Measurements from ENCODE around the gene SDR39U1.

The SDR39U1 gene

DNA sequence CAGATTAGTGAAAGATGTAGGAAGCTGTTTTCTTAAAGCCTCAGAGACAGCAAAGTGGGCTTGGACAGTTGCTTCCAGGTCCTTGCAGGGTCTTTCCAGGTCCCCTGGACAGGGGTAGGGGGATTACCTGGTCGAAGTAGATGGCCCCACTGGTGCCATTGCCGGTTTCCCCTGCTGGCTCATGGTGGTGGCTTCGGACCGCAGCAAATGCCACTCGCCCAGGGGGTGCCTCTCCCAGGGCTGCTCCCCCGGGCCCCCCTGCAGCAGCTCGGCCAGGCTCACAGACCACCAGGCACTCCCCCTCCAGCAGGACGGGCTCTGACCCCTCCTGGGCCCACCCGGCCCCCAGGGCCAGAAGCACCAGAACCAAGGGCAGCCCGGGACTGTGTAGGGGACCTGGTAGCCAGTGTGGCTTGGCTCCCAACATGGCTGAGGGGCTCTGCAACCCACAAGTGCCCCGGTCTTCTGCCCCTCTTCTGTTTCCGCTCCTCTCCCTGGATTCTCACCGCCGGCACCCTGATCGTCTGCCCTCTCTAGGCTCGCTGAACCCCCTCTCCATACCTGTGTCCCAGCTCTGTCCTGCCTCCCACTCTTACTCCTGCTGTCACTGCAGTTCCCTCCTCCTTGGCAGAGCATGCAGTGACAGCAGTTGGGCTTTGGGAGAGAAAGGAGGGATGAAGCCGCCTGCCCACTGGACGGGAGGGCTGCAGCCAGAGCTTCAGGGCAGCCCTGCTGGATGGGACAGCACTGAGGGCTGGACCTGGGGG is 13.8 kb downstream of the SDR39U1 start:
- no peak for DNase-seq

DNA sequence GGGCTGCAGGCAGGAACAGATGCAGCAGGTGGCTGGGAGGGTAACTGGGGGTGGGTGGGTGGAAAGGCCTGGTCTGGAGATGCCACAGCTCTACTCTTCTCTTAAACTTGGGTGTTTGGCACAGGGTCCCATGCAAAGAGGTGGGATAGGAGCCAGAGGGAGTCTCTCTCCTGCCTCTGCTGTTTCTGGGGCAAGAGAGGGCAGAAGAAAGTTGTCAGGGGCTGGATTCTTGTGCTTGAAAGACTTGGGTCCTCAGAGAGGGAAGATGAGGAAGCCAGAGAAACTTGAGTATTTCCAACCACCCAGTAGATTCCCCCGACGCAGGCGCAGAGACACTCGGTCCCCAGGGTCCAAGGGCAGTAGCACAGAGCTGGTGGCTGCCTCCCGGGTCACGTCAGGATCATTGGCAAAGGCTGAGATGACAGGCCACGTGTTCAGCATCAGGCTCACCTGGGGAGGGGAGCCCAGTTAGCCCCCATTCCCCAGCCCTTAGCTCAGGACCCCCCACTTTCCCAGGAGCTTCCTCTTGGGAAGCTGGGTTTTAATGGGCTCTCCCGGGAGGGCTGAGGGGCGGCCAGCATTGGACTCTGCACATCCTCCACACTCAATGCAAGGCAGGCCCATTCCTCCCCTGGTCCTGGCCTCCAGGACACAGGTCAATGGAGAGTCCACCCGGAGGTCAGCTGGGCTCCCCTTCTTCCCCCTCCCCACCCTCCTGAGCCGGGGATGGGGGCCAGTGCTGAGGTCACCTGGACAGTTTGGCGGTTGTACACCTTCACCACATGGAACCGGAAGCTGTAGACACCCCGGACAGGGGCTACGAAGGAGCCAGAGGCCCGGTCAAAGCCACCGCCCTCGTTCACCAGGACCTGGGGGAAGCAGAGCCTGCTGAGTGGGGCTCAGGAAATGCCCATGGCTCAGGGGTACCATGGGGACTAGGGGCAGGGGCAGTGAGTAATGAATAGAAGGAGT is 14.8 kb downstream of the SDR39U1 start:
- no peak for DNase-seq

DNA sequence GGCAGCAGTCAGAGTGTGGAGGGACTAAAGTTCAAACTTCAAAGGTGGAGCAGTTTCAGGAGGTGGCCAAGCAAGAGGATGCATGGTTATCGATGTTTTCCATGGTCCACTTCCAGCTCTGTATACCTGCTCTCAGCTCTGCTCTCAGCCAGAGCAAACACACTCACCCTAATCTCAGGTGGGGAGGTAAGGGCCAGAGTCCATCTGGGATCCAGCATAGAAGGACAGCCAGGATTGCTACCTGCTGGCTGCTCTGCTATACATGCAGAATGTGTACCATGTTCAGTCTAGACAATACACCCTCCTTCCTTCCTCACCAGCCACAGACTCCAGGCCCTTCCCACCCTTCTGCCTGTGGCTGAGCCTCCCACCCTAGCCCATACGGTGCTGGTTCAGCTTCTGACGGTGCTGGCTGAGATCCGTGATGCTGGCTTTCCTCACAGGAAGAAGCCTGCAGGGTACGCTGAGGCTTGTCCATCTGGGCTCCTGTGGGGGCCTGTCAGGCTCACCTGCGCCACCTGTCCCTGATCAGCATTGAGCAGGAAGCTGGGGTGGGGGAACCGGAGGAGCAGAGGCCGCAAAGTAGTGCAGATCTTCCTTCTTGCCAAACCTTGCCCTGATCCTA is 15.6 kb downstream of the SDR39U1 start:
- DNase-seq: peak in 1 of 3 experiments; percentile 23

DNA sequence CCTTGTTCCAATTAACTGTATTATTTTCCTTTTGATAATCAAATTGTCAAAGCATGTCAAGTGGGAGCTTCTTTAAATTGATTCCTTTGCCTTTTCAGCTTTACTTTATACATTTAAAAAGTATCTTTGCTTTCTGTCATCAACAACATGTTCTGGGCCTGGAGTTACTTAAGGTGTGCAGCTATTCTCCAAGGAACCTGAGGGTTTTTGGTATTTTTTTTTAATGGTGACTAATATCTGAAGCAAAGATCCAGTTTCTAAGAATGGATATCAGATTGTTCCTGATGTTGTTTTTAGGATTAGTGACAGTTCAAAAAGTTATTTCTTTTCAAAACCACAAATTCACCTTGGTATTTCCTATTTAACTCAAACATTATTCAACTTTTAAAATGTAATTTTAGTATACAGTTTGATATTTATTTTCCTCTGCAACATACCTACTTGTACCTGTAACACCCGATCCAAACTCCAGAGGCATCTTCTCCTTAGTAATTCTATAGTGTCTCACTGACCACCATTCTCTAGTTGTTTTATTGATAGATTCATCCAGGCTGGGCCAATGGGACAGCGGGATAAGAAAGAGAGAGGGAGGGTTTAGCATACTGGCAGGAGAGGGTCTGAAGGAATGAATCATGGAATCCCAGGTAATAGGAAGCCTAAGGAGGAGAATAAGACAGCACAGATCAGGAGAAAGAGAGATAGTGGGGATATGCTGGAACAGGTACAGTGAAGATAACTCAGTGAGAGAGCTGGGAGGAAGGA is 16.2 kb downstream of the SDR39U1 start:
- no peak for DNase-seq

DNA sequence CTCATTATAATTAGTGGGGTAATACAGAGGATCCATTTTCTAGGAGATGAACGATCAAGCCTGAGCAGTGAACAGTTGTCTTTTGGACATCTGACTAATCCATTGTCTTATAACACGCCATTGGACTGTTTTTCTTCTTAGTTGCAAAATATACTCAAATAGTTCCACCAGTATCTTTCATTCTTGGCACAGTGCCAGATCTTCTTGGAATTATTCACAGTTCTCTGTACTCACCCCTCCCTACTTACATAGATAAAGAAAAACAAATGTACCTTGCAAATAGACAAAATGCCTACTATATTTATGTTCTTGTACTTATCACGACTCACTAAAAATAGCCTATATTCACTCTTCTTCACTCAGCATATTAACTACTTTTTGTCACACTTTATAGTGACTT is 16.9 kb downstream of the SDR39U1 start:
- peak in 1 of 3 experiments; percentile 42 for DNase-seq

DNA sequence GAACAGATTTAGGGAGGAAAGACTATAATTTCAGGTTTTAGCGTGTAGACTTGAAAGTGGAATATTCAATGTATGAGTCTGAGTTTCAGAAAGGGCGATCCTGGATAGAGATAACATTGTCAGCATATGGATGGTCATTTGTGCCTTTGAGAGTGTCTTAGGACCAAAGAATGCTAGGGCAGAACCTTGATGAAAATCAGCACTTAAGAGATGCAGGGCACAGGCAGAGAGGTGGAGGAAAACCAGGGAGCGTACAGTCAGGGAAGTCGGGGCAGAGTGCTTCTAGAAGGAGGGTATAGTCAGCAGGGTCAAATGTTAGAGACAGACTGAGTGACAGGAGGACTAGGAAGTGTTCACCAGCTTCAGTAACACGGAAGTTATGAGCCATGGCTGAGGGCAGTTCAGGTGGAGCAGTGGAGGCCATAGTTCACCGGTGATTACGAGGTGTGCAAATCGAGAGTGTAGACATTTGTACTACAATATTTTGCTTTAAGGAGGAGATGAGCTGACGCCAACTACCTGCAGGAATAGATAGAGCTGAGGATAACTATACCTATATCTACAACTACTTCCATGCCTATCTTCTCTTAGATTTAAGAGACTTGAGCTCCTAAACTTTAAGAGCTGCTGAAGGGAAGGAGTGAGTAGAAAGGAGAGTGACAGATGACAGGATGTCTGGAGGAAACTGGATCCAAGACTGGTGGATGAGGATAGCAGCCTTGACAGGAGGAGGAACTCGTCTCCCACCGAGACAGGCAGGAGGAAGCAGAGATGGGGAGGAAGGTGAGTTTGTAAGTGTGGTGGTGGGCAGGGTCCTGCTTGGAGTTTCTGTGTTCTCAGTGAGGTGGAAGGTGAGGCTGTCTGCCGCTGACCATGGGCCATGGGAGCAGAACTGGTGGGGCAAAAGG is 19.6 kb downstream of the SDR39U1 start:
- no peak for DNase-seq

DNA sequence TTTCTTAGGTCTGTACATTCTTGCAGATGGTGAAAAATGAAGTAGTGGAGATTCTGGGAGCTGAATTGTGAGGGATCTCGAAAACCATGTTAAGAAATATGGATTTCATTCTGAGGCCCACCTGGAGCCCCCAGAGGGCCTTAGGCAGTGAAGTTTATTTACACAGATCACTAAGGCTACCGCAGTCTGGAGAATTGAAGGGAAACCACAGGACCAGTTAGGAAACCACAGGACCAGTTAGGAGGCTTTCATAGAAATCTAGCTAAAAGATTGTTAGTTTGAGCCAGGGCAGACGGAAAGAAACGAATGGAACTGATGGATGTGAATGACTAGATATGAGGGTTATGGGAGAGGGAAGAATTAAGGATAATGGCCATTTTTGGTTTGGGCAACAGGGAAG is 20.3 kb downstream of the SDR39U1 start:
- DNase-seq: no peak

DNA sequence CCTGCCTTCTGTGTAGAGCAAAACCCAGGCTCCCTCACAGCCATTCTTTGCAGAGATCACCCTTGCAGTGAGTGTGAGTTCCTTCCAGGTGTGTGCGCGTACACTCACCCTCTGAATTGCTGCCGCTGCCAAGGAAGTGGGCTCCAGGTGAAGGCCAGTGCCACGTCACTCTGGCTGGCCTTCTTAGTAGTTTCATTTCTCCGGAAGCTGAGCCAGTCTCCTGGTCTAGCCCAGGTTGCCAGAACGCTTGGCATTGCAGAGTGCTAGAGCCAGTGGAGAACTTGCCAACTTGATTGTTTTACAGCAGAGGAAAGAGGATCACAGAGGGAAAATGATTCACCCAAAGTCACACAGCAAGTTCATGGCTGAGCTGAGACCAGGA is 24.1 kb downstream of the SDR39U1 start:
- DNase-seq: no peak

DNA sequence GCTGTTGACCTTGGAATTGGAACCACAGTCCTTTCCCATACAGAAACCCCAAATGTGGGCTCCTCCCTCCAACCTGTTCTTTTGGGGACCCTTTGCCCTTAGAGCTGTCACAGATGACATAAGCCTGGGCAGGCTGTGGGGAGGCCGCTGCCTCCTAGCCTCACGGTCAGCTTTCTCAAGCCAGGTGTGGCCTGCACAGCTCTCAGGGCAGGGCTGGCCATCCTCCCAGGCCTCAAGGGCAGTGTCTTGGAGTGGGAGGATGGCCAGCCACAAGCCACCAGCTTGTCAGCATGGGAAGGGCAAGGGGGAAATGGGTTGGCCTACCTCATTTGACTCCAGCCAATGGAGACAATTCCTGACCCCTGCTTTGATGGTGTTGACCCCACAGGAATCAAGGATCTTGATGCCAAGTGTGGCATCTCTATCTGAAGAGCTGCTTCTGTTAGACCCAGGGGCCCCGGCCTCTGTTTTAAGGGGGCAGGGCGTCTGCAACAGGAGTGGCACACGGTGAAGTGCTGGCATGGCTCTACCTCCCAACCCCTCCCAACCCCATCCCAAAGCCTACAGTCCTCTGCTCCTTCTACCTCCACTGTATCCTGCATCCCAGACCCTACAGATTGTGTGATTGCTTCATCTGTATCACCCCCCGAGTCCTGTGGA is 24.6 kb downstream of the SDR39U1 start:
- no peak for DNase-seq

DNA sequence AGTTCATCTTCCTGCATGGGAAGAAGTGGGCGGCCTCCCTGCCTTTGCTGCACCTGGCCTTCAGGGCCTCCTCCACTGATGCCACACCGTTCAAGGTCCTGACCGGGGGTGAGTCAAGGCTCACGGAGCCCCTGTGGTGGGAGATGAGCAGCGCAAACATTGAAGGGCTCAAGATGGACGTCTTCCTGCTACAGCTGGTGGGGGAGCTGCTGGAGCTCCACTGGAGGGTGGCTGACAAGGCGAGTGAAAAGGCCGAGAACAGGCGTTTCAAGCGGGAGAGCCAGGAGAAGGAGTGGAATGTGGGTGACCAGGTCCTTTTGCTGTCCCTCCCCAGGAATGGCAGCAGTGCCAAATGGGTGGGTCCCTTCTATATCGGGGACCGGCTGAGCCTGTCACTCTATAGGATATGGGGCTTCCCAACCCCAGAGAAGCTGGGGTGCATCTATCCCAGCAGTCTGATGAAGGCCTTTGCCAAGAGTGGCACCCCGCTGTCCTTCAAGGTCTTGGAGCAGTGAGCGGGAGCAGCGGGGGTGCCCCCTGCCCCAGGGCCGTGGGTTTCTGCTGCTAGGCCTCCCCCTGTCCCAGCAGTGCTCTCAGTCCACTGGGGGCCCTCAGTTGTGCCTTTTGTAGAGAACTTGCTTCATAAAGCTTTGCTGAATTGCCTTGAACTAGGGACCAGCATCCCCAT is 25.5 kb downstream of the SDR39U1 start:
- DNase-seq: no peak

DNA sequence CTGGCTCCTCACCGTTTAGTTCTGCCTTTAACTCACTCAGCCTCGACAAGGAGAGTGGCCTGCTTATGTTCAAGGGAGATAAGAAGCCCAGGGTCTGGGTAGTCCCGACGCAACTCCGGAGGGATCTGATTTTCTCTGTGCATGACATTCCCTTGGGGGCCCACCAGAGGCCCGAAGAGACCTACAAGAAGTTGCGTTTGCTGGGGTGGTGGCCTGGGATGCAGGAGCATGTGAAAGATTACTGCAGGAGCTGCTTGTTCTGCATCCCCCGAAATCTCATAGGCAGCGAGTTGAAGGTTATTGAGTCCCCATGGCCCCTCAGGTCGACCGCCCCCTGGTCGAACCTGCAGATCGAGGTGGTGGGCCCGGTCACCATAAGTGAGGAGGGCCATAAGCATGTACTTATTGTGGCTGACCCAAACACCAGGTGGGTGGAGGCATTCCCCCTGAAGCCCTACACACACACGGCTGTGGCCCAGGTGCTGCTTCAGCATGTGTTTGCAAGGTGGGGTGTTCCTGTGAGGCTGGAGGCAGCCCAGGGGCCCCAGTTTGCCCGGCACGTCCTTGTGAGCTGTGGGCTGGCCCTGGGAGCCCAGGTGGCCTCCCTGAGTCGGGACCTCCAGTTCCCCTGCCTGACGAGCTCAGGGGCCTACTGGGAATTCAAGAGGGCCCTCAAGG is 26.2 kb downstream of the SDR39U1 start:
- DNase-seq: no peak

DNA sequence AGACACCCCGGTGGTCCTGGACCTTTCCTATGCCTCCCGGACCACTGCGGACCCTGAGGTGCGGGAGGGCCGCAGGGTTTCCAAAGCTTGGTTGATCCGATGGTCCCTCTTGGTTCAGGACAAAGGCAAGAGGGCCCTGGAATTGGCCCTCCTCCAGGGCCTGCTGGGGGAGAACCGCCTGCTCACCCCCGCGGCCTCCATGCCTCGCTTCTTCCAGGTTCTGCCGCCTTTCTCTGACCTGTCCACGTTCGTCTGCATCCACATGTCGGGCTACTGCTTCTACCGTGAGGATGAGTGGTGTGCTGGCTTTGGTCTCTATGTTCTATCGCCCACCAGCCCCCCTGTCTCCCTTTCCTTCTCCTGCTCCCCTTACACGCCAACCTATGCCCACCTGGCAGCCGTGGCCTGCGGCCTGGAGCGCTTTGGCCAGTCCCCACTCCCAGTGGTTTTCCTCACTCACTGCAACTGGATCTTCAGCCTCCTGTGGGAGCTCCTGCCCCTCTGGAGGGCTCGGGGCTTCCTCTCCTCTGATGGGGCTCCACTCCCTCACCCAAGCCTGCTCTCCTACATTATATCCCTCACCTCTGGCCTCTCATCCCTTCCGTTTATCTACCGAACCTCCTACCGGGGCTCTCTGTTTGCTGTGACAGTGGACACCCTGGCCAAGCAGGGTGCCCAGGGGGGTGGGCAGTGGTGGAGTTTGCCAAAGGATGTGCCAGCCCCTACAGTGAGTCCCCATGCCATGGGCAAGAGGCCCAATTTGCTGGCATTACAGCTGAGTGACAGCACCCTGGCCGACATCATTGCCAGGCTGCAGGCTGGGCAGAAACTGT is 26.9 kb downstream of the SDR39U1 start:
- DNase-seq: no peak

DNA sequence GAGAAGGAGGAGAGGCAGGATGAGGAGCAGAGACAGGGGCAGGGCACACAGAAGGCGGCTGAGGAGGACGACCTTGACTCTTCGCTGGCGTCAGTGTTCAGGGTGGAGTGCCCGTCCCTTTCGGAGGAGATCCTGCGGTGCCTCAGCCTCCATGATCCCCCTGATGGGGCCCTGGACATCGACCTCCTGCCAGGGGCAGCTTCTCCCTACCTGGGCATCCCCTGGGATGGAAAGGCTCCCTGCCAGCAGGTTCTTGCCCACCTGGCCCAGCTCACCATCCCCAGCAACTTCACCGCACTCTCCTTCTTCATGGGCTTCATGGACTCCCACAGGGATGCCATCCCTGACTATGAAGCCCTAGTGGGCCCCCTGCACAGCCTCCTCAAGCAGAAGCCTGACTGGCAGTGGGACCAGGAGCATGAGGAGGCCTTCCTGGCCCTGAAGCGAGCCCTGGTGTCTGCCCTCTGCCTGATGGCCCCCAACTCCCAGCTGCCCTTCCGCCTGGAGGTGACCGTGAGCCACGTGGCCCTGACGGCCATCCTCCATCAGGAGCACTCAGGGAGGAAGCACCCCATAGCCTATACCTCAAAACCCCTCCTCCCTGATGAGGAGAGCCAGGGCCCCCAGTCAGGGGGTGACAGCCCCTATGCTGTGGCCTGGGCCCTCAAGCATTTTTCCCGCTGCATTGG is 27.7 kb downstream of the SDR39U1 start:
- no peak for DNase-seq

DNA sequence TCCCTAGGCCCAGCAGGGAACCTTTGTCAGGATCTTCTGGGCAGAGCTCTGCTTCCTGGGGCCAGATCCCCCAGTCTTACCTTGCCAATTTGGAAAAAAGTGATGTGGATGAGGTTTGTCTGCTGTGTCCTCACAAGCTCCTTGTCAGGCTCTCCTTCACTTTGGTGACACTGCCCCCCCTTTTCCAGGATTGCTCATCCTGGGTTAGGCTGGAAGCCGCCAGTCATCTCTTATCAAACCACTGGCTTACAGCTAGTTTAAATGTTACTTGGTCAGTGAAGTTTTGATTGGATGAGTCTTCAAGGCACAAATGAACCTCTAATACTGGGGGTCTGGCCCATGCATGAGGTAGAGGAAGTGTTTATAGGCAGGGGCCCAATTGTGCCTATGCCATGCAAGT is 28.5 kb downstream of the SDR39U1 start:
- DNase-seq: no peak

DNA sequence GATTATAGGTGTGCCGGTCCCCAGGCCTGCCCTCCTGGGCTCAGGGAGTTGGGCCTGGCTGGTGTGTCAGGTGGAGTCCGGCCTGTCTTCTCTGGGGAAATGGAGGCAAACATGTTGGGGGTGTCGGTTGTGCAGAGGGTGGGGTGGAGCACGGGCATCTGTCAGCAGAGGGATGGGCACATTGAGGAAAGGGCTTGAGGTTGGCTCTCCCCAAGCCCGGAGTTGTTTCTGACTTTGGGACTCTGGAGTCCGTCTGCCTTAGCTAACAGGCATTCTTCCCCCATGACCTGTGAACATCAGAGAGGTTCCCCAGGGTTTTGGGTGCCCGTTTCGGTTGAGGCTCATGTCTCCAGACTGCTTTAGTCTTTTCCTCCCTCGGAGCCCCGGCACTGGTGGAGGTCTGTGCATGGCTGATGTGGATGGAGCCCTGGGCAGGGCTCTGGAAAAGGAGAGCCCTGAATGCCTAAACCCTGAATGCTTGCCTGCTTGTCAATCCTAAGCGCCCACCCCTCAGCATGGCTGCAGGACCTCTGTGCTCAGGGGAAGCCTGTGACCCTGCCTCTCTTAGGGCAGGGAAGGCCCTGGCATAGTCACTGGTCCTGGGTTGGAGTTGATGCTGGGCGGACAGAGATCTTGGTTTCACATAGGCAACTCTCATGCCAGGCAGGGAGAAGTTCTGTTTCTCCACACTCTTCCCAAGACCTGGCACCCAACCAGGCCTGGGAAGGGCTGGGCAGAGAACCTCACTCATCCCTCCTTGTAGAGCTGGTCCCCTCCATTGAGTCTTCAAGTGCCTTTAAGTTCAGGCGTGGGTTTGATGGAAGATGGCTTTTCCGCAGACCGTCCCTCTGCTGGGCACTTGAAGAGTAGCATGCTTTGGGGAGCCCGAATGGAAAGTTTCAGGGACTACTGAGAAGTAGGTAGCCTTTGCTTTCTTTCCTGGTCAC is 30.9 kb downstream of the SDR39U1 start:
- DNase-seq: peak; percentile 32 to 67 (median 63)

DNA sequence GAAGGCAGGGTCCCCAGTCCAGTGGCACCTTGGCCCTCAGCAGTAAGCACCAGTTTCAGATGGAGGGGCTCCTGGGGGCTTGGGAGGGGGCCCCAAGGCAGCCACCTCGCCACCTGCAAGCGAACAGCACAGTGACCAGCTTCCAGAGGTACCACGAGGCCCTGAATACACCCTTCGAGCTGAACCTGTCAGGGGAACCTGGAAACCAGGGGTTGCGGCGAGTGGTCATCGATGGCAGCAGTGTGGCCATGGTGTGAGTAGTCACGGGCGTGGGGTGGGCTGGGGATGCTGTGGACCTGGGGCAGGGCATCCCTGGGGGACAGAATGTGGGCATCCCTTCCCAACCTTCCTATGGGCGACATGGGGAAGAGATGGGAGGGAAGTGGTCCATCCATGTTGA is 32.6 kb downstream of the SDR39U1 start:
- DNase-seq: no peak

DNA sequence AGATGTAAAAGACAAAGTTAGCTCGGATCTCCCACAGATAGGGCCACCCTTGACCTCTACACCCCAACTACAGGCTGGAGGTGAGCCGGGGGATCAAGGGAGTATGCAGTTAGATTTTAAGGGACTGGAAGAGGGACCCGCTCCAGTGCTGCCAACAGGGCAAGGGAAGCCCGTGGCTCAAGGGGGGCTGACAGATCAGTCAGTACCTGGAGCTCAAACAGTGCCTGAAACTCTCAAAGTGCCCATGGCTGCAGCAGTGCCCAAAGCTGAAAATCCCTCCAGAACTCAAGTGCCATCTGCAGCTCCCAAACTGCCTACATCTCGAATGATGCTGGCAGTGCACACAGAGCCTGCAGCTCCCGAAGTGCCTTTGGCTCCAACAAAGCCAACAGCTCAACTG is 33.4 kb downstream of the SDR39U1 start:
- no peak for DNase-seq
